ENCODE data around the gene MYL4.
"Not testable (repeated sequence)": the region's sequence is repeated elsewhere in the genome, so short reads cannot be mapped to it uniquely, and the experiment has no call there.

MYL4 gene

GRCh38 chr17:47212458-47212857 lies 3.3 kb downstream of the MYL4 start:
- TF ChIP-seq CTCF (IDR thresholded peaks at IDR 0.05; ENCODE audit: low read length, missing control alignments) = no peak

DNA sequence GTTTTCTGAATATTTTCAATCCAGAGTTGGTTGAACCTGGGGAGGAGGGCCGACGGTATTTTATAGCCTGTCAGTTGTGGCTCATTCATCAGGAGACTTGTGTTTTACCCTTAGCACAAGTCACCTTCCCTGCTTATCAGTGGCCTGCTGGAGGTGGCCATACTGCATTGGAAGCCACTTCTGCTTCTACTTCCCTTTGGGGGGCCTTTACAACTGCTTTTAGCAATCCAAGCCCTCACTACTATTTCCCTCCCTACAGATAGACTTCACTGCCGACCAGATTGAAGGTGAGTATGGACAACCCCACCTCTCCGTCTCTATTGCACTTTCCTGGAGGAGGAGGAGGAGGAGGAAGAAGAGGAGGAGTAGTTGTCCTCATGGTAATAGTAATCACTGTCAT lies 4.4 kb downstream of the MYL4 start:
- DNase-seq (ENCODE audit: low read depth) = no peak
- no peak for TF ChIP-seq CTCF (IDR thresholded peaks at IDR 0.05; ENCODE audit: low read length, missing control alignments)
- H3K4me3 ChIP-seq (replicated peaks; ENCODE audit: low read depth, low read length) = no peak overlapping the region

More at GRCh38 chr17:47212458-47212857, 3.3 kb downstream of the MYL4 start:
- no peak overlapping the region for H3K4me3 ChIP-seq (replicated peaks; ENCODE audit: low read depth, low read length)
- no peak for DNase-seq (ENCODE audit: low read depth)

DNA sequence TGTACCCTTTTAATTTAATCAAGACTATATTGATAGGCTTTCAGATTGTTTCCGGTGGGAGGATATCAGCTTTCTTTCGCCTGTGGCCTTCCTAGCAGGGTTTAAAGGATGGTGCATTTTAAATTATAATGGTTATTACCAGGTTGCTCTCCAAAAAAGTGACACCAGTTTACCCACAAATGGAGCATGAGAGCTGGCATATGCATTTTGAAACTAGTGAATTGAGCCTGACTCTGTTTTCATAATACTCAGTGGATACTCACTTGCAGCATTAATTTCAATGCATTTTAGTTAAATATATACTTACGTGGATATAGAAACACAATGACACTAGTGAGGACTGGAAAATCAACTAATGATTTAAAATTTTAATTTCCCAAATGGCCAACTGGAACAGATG lies 5.8 kb downstream of the MYL4 start:
- TF ChIP-seq CTCF (IDR thresholded peaks at IDR 0.05; ENCODE audit: low read length, missing control alignments) = no peak
- no peak for DNase-seq (ENCODE audit: low read depth)

GRCh38 chr17:47216821-47217220 lies 7.7 kb downstream of the MYL4 start:
- not testable (repeated sequence) for H3K4me3 ChIP-seq (replicated peaks; ENCODE audit: low read depth, low read length); DNase-seq (ENCODE audit: low read depth)

More for the DNA sequence above, 5.8 kb downstream of the MYL4 start:
- no peak overlapping the region for H3K4me3 ChIP-seq (replicated peaks; ENCODE audit: low read depth, low read length)

DNA sequence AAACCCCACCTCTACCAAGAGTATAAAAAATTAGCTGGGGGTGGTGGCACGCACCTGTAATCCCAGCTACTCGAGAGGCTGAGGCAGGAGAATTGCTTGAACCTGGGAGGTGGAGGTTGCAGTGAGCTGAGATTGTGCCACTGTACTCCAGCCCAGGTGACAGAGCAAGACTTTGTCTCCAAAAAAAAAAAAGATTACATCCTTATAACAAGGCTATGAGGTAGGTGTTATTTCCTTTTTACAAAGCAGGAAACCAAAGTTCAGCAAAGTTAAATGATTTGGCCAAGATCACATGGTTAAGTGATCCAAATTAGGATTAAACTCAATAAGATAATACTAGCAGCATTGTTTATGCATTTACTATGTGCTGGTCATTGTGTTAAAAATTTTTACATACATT lies 8.1 kb downstream of the MYL4 start:
- not testable (repeated sequence) for DNase-seq (ENCODE audit: low read depth); H3K4me3 ChIP-seq (replicated peaks; ENCODE audit: low read depth, low read length)

DNA sequence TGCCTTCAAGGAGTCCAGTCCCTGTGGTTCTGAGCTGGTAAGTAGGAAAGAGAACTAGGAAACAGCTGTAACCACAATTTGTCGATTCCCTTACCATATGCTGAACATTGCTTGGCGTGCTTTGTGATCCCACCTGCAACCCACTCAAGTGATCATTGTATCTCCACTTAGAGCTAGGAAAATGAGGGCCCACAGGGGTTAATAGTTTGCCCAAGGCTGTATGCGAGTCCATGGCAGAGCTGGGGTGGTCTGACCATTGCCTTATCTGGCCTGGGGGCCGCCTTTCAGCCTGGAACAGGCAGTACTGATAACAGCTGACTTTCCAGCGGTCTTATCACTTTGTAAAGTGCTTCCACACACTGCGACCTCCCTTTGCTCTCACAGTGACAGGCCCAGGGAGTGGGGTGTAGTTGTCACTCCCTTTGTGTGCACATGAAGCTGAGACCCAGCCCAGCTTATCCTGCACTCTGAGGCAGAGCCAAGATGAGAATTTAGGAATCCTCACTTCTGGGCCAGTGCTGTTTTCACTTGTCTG lies 9.8 kb downstream of the MYL4 start:
- no peak for TF ChIP-seq CTCF (IDR thresholded peaks at IDR 0.05; ENCODE audit: low read length, missing control alignments)
- no peak overlapping the region for H3K4me3 ChIP-seq (replicated peaks; ENCODE audit: low read depth, low read length)
- DNase-seq (ENCODE audit: low read depth) = no peak

DNA sequence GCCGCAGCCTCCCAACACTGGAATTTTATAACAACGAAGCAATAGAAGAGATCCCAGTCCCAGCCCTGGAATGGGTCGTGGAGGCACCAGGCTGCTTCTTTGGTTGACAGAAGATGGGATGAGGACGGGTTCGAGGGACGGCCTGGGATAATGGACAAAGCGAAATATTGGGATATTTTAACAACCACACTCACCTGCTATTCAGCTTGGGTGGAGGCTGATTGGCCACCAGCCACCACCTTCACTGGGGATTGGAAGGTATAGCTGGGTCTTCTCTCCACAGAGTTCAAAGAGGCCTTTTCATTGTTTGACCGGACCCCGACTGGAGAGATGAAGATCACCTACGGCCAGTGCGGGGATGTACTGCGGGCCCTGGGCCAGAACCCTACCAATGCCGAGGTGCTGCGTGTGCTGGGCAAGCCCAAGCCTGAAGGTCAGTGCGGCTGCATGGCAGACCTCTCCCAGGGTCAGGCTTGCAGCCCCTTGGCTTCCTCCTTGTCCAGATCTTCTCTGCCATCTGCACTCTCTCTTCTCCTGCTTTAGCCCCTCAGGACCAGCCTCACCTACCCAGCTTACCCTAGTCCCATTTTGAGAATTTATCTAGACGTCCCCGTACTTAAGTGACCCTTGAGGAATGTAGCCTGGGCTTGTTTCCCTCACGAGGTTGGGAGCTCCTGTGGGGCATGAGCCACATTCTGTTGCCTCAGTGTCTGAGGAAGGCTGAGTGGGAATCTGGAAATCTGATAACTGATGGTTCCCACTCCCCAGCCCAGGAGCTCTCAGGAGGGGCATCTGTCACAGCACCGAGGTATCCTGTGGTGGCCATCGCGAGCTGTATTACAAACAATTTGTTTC lies 10.7 kb downstream of the MYL4 start:
- DNase-seq (ENCODE audit: low read depth) = no peak
- TF ChIP-seq CTCF (IDR thresholded peaks at IDR 0.05; ENCODE audit: low read length, missing control alignments) = no peak
- no peak overlapping the region for H3K4me3 ChIP-seq (replicated peaks; ENCODE audit: low read depth, low read length)

DNA sequence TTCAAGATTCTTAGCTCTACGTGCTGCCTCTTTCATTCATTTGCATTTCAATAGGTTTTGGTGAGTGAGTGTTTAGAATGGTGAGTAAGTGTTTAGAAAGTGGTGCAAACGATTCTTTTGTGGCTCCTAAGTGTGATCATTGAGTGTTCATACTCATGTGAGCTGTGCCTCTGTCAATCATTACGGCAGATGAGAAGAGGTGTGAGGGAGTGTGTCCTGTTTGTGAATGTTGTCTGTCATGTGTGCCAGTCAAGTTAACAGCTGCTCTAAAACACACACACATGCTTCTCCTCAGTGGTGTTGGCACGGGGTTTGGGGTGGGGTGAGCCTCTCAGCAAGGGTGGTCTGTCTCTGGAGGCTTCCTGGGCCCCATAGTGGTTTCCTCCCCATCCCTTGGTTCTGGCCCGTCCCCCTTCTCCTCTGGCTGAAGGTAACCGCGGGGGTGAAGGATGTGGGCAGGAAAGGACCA lies 11.4 kb downstream of the MYL4 start:
- no peak for DNase-seq (ENCODE audit: low read depth)
- H3K4me3 ChIP-seq (replicated peaks; ENCODE audit: low read depth, low read length) = no peak overlapping the region
- TF ChIP-seq CTCF (IDR thresholded peaks at IDR 0.05; ENCODE audit: low read length, missing control alignments) = no peak
